ENCODE measurements around the gene NUP85.
A peak's percentile ranks its signal among the peaks of the same experiment; 100 is the strongest.

The NUP85 gene

DNA sequence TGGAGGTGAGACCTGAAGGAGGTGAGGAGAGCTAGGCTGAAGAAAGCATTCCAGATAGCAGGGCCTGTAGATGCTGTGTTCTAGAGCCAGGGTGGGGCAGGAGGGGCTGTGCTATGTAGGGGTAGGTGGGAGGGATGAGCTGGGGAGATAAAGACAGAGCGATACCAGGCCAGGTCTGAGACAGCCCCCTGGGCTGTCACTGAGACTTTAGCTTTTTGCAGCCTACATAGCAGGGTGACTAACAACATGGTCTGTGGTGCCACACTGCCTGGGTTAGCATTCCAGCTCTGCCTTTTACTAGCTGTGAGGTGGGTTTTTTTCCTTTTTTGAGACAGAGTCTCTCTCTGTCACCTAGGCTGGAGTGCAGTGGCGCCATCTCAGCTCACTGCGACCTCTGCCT, 14.3 kb downstream of the NUP85 start:
- TF ChIP-seq GABPA (IDR thresholded peaks at IDR 0.05; ENCODE audit: low read depth) (no peak), CTCF (IDR thresholded peaks at IDR 0.05; ENCODE audit: insufficient read depth, low read length) (no peak), REST (IDR thresholded peaks at IDR 0.05; ENCODE audit: insufficient replicate concordance, low read depth) (no peak), POLR2AphosphoS5 (IDR thresholded peaks at IDR 0.05; ENCODE audit: low read depth) (no peak), SPI1 (IDR thresholded peaks at IDR 0.05; ENCODE audit: borderline replicate concordance, low read depth) (no peak)
- DNase-seq (ENCODE audit: low read depth in 1 of 2, low spot score in 1 of 2), result no peak
- no peak overlapping the region for H3K27ac ChIP-seq (replicated peaks)
- H3K27me3 ChIP-seq (ENCODE audit: insufficient read depth, poor library complexity, severe bottlenecking), result no peaks in the 10 kb centered on the region
- no peak overlapping the region for H3K4me3 ChIP-seq (replicated peaks; ENCODE audit: insufficient read depth, low read length)

DNA sequence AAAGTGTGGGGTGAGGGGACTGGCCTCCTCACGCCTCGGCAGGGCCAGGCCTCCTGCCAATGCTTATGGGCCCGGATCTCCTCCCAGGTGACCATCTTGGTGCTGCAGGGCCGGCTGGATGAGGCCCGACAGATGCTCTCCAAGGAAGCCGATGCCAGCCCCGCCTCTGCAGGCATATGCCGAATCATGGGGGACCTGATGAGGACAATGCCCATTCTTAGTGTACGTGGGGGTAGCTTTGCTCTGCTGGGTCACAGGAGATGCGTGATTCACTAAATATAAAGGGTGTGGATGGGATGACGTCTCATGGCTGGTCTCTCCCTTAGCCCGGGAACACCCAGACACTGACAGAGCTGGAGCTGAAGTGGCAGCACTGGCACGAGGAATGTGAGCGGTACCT, 19.5 kb downstream of the NUP85 start:
- Histone ChIP-seq H3K4me3 (replicated peaks; ENCODE audit: insufficient read depth, low read length) (no peak overlapping the region), H3K27me3 (ENCODE audit: insufficient read depth, poor library complexity, severe bottlenecking) (no peaks in the 10 kb centered on the region), H3K27ac (replicated peaks) (no peak overlapping the region)
- TF ChIP-seq CTCF (IDR thresholded peaks at IDR 0.05; ENCODE audit: insufficient read depth, low read length) (no peak), REST (IDR thresholded peaks at IDR 0.05; ENCODE audit: insufficient replicate concordance, low read depth) (no peak), POLR2AphosphoS5 (IDR thresholded peaks at IDR 0.05; ENCODE audit: low read depth) (no peak), SPI1 (IDR thresholded peaks at IDR 0.05; ENCODE audit: borderline replicate concordance, low read depth) (no peak), GABPA (IDR thresholded peaks at IDR 0.05; ENCODE audit: low read depth) (no peak)
- no peak for DNase-seq (ENCODE audit: low read depth in 1 of 2, low spot score in 1 of 2)

DNA sequence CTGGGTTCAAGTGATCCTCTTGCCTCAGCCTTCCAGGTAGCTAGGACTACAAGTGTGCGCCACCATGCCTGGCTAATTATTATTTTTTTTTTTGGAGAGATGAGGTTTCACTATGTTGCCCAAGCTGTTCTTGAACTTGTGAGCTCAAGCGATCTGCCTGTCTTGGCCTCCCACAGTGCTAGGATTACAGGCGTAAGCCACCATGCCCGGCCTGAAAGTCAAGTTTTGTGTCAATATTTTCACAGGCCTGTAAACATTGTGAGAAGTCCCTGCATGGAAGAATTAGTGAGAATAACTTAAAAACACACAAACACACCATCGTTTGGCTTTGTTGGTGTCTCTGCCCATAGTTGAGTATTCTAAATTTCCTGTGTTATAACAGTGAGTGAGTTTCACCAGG, 22.2 kb downstream of the NUP85 start:
- DNase-seq (ENCODE audit: low read depth in 1 of 2, low spot score in 1 of 2), result no peak
- TF ChIP-seq GABPA (IDR thresholded peaks at IDR 0.05; ENCODE audit: low read depth), result no peak
- no peak for TF ChIP-seq REST (IDR thresholded peaks at IDR 0.05; ENCODE audit: insufficient replicate concordance, low read depth)
- TF ChIP-seq CTCF (IDR thresholded peaks at IDR 0.05; ENCODE audit: insufficient read depth, low read length), result no peak
- TF ChIP-seq POLR2AphosphoS5 (IDR thresholded peaks at IDR 0.05; ENCODE audit: low read depth), result no peak
- TF ChIP-seq SPI1 (IDR thresholded peaks at IDR 0.05; ENCODE audit: borderline replicate concordance, low read depth), result no peak
- H3K4me3 ChIP-seq (replicated peaks; ENCODE audit: insufficient read depth, low read length), result no peak overlapping the region
- no peaks in the 10 kb centered on the region for H3K27me3 ChIP-seq (ENCODE audit: insufficient read depth, poor library complexity, severe bottlenecking)
- H3K27ac ChIP-seq (replicated peaks), result peak overlapping the region; percentile 62
